D341Med (cell line): ENCODE results near the gene C19orf53.
"Not testable (repeated sequence)": the region's sequence is repeated elsewhere in the genome, so short reads cannot be mapped to it uniquely, and the experiment has no call there.

ENCODE experiments used
- DNase-seq: peaks from one replicate; pipeline ENCODE4 v3.0.0; 2012; ENCODE audit warnings: low spot score

The C19orf53 gene

GRCh38 chr19:13764101-13764807, 10.0 kb upstream of the C19orf53 start, which contains the start of gene MRI1:
MRI1 (plus strand) TSS chr19:13764522; CDS start chr19:13764589, 67 bp downstream.
- peak; percentile 95 for DNase-seq

GRCh38 chr19:13764821-13765394, 9.3 kb upstream of the C19orf53 start:
- peak; percentile 72 for DNase-seq

GRCh38 chr19:13765395-13766094, 8.7 kb upstream of the C19orf53 start:
- no peak for DNase-seq

GRCh38 chr19:13766095-13766481, 8.2 kb upstream of the C19orf53 start:
- no peak for DNase-seq

GRCh38 chr19:13768510-13768909, 5.7 kb upstream of the C19orf53 start:
- DNase-seq = no peak

GRCh38 chr19:13770013-13770635, 4.1 kb upstream of the C19orf53 start:
- no peak for DNase-seq

GRCh38 chr19:13778398-13778797, 4.1 kb downstream of the C19orf53 start:
- DNase-seq = no peak

- DNase-seq = no peak
These were observed 4.6 kb downstream of the C19orf53 start for GRCh38 chr19:13778847-13779246.

- DNase-seq = not testable (repeated sequence)
These were observed 5.5 kb downstream of the C19orf53 start for GRCh38 chr19:13779794-13780193.

- peak; percentile 67 for DNase-seq
These were observed 7.3 kb downstream of the C19orf53 start for GRCh38 chr19:13781547-13781946.

GRCh38 chr19:13782537-13782936, 8.3 kb downstream of the C19orf53 start:
- no peak for DNase-seq

GRCh38 chr19:13783565-13784500, 9.6 kb downstream of the C19orf53 start:
- no peak for DNase-seq

GRCh38 chr19:13784731-13785452, 10.6 kb downstream of the C19orf53 start:
- DNase-seq = peak; percentile 88

GRCh38 chr19:13788991-13789390, 14.7 kb downstream of the C19orf53 start:
- no peak for DNase-seq

GRCh38 chr19:13790354-13790753, 16.1 kb downstream of the C19orf53 start:
- no peak for DNase-seq

GRCh38 chr19:13793317-13793716, 19.1 kb downstream of the C19orf53 start:
- not testable (repeated sequence) for DNase-seq

GRCh38 chr19:13794398-13794756, 20.1 kb downstream of the C19orf53 start:
- no peak for DNase-seq

GRCh38 chr19:13794757-13795589, 20.7 kb downstream of the C19orf53 start, which contains the start of gene ZSWIM4:
ZSWIM4 (plus strand) TSS chr19:13795443; CDS start chr19:13795649, 206 bp downstream.
- DNase-seq = peak; percentile 99

- DNase-seq = no peak
These were observed 21.5 kb downstream of the C19orf53 start for GRCh38 chr19:13795595-13796300.
